Measurements from ENCODE around the gene ABCB7.

DNA sequence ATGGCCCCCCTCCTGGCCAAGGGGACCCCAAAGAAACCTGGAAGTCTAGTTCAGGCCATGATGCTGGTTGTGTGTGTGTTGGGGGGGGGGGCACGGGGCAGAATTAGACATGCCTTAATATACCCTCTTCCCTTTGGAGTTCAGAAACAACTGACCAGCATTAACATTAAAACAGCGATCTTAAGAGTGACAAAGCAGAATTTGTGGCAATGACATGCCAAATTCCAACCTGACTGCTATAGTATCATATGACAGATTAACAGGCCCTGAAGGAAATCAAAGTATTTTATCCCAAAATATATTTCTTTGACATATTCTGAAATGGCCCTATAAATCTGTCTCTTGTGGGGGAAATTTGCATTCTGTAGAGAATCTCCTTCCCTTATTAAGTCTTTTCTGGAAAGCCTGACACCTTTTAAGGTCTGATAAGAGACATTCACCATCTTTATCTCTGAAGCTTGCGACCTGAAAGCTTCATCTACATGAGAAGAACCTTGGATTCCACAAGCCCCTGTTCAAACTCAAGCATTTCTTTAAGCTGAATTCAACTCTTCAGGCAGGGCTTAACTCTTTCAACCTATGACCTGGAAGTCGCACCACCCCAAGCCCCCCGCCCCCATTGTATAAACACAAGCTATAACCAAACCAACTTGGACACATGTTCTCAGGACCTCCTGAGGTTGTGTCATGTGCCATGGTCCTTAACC, 40.2 kb downstream of the ABCB7 start:
- TF ChIP-seq, protein P1, sequence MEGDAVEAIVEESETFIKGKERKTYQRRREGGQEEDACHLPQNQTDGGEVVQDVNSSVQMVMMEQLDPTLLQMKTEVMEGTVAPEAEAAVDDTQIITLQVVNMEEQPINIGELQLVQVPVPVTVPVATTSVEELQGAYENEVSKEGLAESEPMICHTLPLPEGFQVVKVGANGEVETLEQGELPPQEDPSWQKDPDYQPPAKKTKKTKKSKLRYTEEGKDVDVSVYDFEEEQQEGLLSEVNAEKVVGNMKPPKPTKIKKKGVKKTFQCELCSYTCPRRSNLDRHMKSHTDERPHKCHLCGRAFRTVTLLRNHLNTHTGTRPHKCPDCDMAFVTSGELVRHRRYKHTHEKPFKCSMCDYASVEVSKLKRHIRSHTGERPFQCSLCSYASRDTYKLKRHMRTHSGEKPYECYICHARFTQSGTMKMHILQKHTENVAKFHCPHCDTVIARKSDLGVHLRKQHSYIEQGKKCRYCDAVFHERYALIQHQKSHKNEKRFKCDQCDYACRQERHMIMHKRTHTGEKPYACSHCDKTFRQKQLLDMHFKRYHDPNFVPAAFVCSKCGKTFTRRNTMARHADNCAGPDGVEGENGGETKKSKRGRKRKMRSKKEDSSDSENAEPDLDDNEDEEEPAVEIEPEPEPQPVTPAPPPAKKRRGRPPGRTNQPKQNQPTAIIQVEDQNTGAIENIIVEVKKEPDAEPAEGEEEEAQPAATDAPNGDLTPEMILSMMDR (IDR thresholded peaks at IDR 0.05; ENCODE audit: insufficient read depth, low read length) = no peak
- TF ChIP-seq POLR2AphosphoS5 (IDR thresholded peaks at IDR 0.05; ENCODE audit: low read depth) (no peak), REST (IDR thresholded peaks at IDR 0.05; ENCODE audit: insufficient replicate concordance, low read depth) (no peak)

Data from HL-60 (cell line).